Measurements from ENCODE around the gene RPS8.

The RPS8 gene

DNA sequence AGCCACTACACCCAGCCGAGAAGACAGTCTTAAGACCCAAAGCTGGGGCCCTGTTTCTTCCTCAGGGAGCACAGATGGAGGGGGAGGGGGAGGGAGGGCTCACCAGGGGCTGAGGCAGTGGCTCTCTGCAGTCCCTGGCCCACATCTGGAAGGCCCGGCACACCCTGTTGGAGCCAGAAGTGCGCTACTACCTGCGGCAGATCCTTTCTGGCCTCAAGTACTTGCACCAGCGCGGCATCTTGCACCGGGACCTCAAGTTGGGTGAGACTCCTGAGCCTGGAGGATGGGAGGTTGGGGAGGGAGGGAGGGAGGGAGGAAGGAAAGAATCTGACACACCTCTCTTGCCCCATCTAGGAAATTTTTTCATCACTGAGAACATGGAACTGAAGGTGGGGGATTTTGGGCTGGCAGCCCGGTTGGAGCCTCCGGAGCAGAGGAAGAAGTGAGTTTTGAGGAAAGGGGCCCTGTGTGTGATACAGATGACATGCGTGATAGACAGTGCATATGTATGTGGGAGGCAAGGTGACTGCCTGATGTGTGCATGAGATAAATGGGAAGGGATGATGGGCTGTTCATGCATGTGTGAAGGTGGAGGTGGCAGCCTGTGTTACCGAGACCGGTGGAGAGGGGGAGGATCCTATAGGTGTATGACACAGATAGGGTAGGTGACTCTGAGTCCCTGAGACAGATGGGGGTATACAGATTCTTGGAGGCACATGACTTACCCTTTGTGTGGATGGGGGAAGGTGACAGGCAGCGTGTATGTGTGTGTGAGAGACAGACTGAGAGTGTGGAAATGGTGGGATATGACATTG lies 26.4 kb downstream of the RPS8 start:
- no peak for DNase-seq (ENCODE audit: low read depth)
- H3K4me3 ChIP-seq (ENCODE audit: low read depth, low read length) = no peak overlapping the region
- TF ChIP-seq, protein P1, sequence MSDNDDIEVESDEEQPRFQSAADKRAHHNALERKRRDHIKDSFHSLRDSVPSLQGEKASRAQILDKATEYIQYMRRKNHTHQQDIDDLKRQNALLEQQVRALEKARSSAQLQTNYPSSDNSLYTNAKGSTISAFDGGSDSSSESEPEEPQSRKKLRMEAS (IDR thresholded peaks at IDR 0.05; ENCODE audit: low read depth, low read length) = no peak
- TF ChIP-seq MYC (IDR thresholded peaks at IDR 0.05; ENCODE audit: low read depth, low read length) = no peak
- TF ChIP-seq POLR2A (IDR thresholded peaks at IDR 0.05; ENCODE audit: extremely low read depth, insufficient read length) = no peak
- TF ChIP-seq, protein P2, sequence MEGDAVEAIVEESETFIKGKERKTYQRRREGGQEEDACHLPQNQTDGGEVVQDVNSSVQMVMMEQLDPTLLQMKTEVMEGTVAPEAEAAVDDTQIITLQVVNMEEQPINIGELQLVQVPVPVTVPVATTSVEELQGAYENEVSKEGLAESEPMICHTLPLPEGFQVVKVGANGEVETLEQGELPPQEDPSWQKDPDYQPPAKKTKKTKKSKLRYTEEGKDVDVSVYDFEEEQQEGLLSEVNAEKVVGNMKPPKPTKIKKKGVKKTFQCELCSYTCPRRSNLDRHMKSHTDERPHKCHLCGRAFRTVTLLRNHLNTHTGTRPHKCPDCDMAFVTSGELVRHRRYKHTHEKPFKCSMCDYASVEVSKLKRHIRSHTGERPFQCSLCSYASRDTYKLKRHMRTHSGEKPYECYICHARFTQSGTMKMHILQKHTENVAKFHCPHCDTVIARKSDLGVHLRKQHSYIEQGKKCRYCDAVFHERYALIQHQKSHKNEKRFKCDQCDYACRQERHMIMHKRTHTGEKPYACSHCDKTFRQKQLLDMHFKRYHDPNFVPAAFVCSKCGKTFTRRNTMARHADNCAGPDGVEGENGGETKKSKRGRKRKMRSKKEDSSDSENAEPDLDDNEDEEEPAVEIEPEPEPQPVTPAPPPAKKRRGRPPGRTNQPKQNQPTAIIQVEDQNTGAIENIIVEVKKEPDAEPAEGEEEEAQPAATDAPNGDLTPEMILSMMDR (IDR thresholded peaks at IDR 0.05; ENCODE audit: low read depth, low read length) = no peak

DNA sequence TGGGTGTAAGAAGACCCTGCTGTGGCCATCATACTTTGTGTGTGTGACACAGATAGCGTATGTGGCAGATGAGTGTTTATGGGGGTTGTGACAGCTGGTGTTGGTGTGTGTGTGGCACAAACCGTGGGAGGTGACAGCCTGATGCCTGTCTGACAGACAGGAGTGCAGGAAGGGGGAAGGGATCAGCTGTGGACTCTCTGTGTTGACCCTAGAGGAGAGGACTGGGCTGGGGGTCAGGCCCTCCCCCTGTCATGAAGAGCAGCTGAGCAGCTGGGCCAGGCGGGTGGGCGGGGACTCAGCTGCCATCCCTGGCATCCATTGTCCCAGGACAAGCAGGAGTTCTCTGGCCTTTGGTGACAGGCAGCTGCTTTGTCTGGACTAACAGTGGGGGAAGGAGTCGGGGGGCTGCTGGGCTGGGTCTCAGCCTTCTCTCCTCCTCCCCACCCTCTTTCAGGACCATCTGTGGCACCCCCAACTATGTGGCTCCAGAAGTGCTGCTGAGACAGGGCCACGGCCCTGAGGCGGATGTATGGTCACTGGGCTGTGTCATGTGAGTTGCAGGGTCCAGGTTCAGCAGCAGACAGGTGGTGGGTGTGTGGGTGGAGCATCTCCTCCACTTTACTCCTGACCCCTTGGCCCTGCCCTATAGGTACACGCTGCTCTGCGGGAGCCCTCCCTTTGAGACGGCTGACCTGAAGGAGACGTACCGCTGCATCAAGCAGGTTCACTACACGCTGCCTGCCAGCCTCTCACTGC lies 27.1 kb downstream of the RPS8 start:
- TF ChIP-seq, protein P1 (IDR thresholded peaks at IDR 0.05; ENCODE audit: low read depth, low read length) = no peak
- TF ChIP-seq MYC (IDR thresholded peaks at IDR 0.05; ENCODE audit: low read depth, low read length) = no peak
- no peak for TF ChIP-seq POLR2A (IDR thresholded peaks at IDR 0.05; ENCODE audit: extremely low read depth, insufficient read length)
- TF ChIP-seq, protein P2 (IDR thresholded peaks at IDR 0.05; ENCODE audit: low read depth, low read length) = no peak
- DNase-seq (ENCODE audit: low read depth) = no peak
- no peak overlapping the region for H3K4me3 ChIP-seq (ENCODE audit: low read depth, low read length)

DNA sequence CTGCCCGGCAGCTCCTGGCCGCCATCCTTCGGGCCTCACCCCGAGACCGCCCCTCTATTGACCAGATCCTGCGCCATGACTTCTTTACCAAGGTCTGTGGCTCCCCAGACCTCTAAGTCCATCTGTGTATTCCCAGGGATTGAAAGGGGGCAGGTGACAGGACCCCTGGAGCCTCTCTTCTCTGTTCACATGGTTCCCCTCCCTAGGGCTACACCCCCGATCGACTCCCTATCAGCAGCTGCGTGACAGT lies 27.6 kb downstream of the RPS8 start:
- no peak for DNase-seq (ENCODE audit: low read depth)
- no peak overlapping the region for H3K4me3 ChIP-seq (ENCODE audit: low read depth, low read length)
- TF ChIP-seq MYC (IDR thresholded peaks at IDR 0.05; ENCODE audit: low read depth, low read length) (no peak), POLR2A (IDR thresholded peaks at IDR 0.05; ENCODE audit: extremely low read depth, insufficient read length) (no peak)
- TF ChIP-seq, protein P2 (IDR thresholded peaks at IDR 0.05; ENCODE audit: low read depth, low read length) = no peak
- TF ChIP-seq, protein P1 (IDR thresholded peaks at IDR 0.05; ENCODE audit: low read depth, low read length) = no peak

DNA sequence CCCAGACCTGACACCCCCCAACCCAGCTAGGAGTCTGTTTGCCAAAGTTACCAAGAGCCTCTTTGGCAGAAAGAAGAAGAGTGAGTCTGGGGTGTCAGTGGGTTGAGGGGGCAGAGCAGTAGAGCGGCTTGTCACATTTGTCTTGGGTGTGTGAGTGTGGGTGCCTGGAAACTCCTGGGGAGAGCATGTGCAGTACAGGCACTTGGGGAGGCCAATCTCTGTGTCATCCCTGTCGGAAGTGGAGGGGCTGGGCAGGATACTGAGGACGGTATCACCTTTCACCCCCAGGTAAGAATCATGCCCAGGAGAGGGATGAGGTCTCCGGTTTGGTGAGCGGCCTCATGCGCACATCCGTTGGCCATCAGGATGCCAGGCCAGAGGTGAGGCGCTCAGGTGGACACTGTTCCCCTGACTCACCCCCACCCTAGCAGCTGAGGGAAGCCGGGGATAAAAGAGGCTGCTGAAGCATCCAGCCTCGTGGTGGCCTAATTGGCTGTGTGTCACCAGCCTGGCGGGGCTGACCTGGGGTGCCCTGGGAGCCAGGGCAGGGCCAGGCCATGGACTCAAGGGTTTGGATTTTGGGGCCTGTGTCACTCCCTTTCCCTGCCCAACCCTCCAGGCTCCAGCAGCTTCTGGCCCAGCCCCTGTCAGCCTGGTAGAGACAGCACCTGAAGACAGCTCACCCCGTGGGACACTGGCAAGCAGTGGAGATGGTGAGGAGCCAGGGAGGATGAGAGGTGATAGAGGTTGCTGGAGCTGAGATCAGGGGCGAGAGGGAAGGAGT lies 28.2 kb downstream of the RPS8 start:
- no peak overlapping the region for H3K4me3 ChIP-seq (ENCODE audit: low read depth, low read length)
- TF ChIP-seq POLR2A (IDR thresholded peaks at IDR 0.05; ENCODE audit: extremely low read depth, insufficient read length) (no peak), MYC (IDR thresholded peaks at IDR 0.05; ENCODE audit: low read depth, low read length) (no peak)
- TF ChIP-seq, protein P2 (IDR thresholded peaks at IDR 0.05; ENCODE audit: low read depth, low read length) = no peak
- no peak for DNase-seq (ENCODE audit: low read depth)

DNA sequence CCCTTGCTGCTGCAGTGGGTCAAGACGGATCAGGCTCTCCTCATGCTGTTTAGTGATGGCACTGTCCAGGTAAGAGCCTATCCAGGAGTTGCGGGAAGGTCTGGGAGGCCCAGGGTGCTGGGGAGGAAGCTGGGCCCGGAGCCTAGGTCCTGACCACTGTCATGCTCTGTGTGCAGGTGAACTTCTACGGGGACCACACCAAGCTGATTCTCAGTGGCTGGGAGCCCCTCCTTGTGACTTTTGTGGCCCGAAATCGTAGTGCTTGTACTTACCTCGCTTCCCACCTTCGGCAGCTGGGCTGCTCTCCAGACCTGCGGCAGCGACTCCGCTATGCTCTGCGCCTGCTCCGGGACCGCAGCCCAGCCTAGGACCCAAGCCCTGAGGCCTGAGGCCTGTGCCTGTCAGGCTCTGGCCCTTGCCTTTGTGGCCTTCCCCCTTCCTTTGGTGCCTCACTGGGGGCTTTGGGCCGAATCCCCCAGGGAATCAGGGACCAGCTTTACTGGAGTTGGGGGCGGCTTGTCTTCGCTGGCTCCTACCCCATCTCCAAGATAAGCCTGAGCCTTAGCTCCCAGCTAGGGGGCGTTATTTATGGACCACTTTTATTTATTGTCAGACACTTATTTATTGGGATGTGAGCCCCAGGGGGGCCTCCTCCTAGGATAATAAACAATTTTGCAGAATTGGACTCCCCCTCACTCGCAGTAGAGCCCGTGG lies 30.1 kb downstream of the RPS8 start:
- DNase-seq (ENCODE audit: low read depth) = no peak
- TF ChIP-seq, protein P2 (IDR thresholded peaks at IDR 0.05; ENCODE audit: low read depth, low read length) = no peak
- TF ChIP-seq, protein P1 (IDR thresholded peaks at IDR 0.05; ENCODE audit: low read depth, low read length) = no peak
- TF ChIP-seq POLR2A (IDR thresholded peaks at IDR 0.05; ENCODE audit: extremely low read depth, insufficient read length) (no peak), MYC (IDR thresholded peaks at IDR 0.05; ENCODE audit: low read depth, low read length) (no peak)

More for the DNA sequence above, 30.1 kb downstream of the RPS8 start:
- H3K4me3 ChIP-seq (ENCODE audit: low read depth, low read length) = no peak overlapping the region
